Heart left ventricle (tissue), 16 donors: ENCODE data around the gene NCS1. TPM values are rescaled to one million over a fixed set of nuclear protein-coding genes. Genes with fewer than 3 reads are reported as not detected.

Experiments
- ATAC-seq, 4 donors: fragments of 200-7000 bp; cut with Tn5 transposase; one replicate each; pipeline ENCODE4 v1.9.1; 2020 to 2022; ENCODE audit warnings: moderate library complexity in 4 of 4, mild to moderate bottlenecking in 3 of 4, moderate number of reproducible peaks in 1 of 4
- DNase-seq, 5 donors: peaks; one replicate each; pipeline ENCODE4 v3.0.0-alpha.2; 2020
- H3K27ac ChIP-seq, 12 donors: fragments of 200-600 bp; sonication (generic) in 4 of 12; one replicate each; pipeline versions ENCODE4 v1.5.0 to v1.8.0; 2016 to 2022; ENCODE audit warnings: mild to moderate bottlenecking in 2 of 12
- H3K27me3 ChIP-seq, 9 donors: fragments of 200-600 bp; sonication (generic) in 2 of 9; one replicate each; pipeline versions ENCODE4 v1.5.1 to v1.8.0; 2016 to 2022; ENCODE audit warnings: mild to moderate bottlenecking in 3 of 9
- H3K36me3 ChIP-seq, 9 donors: fragments of 200-600 bp; sonication (generic) in 2 of 9; one replicate each; pipeline versions ENCODE4 v1.5.0 to v1.8.0; 2018 to 2022; ENCODE audit warnings: mild to moderate bottlenecking in 2 of 9
- H3K4me1 ChIP-seq, 12 donors: fragments of 200-600 bp; sonication (generic) in 4 of 12; one replicate each; pipeline versions ENCODE4 v1.5.0 to v1.8.0; 2016 to 2022; ENCODE audit warnings: mild to moderate bottlenecking in 3 of 12
- H3K4me3 ChIP-seq, 12 donors: fragments of 200-600 bp; sonication (generic) in 4 of 12; one replicate each; pipeline versions ENCODE4 v1.5.0 to v1.8.0; 2017 to 2022; ENCODE audit warnings: mild to moderate bottlenecking in 9 of 12, moderate library complexity in 4 of 12
- H3K9me3 ChIP-seq, 12 donors: fragments of 200-600 bp; sonication (generic) in 4 of 12; one replicate each; pipeline versions ENCODE4 v1.5.0 to v1.8.0; 2016 to 2022; ENCODE audit warnings: mild to moderate bottlenecking in 1 of 12
- POLR2A ChIP-seq, 2 donors: fragments of 450-650 bp; IDR thresholded peaks; one replicate each; pipeline ENCODE4 v1.6.1; 2017; ENCODE audit warnings: antibody characterized with exemption in 2 of 2, mild to moderate bottlenecking in 2 of 2, moderate library complexity in 2 of 2
- WGBS, 4 donors: extraction: QIAGEN DNeasy Blood & Tissue Kit in 2 of 4; methylation state at CpG; one replicate each; pipeline versions ENCODE4 v1.1.5 to v1.1.7; 2013 to 2018; 5-methylcytosine and 5-hydroxymethylcytosine counted together
- intact Hi-C, 10 donors: fragments of 100-400 bp; cut with DNase I; formaldehyde crosslinking; loops; one replicate each; pipeline versions ENCODE4 v1.11.1 to v1.14.2; 2022
- polyA plus RNA-seq, 2 donors: library from polyadenylated mRNA; stranded (reverse); fragments of 200-250 nt; gene quantifications; one replicate each; pipeline ENCODE4 v1.2.3, GENCODE V29; 2013
- total RNA-seq, 9 donors: library from RNA; depleted of rRNA in 2 of 9; stranded (reverse); fragments of >200 nt in 2 of 9; fragmentation: NEBNext Ultra II Directional in 3 of 9; extraction: Animal tissue kit (Norgen Biotek cat#: 25700) in 3 of 9; gene quantifications; one replicate each; pipeline versions ENCODE4 v1.1.0 to v1.2.4, GENCODE V29; 2016 to 2023
- TF ChIP-seq, protein P1 (sequence below), 12 donors: fragments of 200-600 bp; sonication (generic) in 4 of 12; IDR thresholded peaks; one replicate each; pipeline versions ENCODE4 v1.5.0 to v1.8.0; 2018 to 2022; ENCODE audit warnings: antibody characterized with exemption in 12 of 12, mild to moderate bottlenecking in 5 of 12
- donor health status: ischemic (EF 13 %, LVEDD 7.1; RV severe dilation, severe dysfunction).
- donor health status: healthy with polysubstance abuse.
- donor health status: DM: no; HTN: yes; CAD: no.
- donor health status: DM: no; HTN: no; CAD: no.
- donor health status: ischemic (EF 25% LVEDD 6.9; RV normal size, moderate dysfunction).
- donor health status: ischemic (EF 25% LVEDD 5.7; RV mildly dilated, moderate dysfunction).
- donor health status: healthy.
- donor health status: DM: yes; HTN: yes; CAD: no.
- donor health status: ischemic (EF 35%, LVEDD 5.7; RV mildly dilated, moderate dysfunction).
- donor health status: nonischemic (EF 11% LVEDD 7.7; RV severe dilation, severe dysfunction).
- donor health status: DM: yes; HTN: yes; CAD: no.
- donor health status: PGD.
- donor health status: ischemic (EF 29% LVEDD 5.4; RV normal size, mild dysfunction).
- donor health status: nonischemic (EF 23%, LVEDD 6.1; RV moderate dilation, normal function).

Gene NCS1
- total and polyA plus RNA-seq, 11 donors: 2.3 to 15.9 (median 9.4) TPM

- Histone ChIP-seq H3K4me3 (no peak overlapping the region), H3K36me3 (no peaks in the 10 kb centered on the region), H3K4me1 (peaks cover 0 to 32% (median 11%) of the 10 kb centered on the region in 12 donors), H3K27ac (peak overlapping the region in 1 of 12 donors; percentile 88), H3K27me3 (no peaks in the 10 kb centered on the region), H3K9me3 (no peaks in the 10 kb centered on the region)
- TF ChIP-seq, protein P1, sequence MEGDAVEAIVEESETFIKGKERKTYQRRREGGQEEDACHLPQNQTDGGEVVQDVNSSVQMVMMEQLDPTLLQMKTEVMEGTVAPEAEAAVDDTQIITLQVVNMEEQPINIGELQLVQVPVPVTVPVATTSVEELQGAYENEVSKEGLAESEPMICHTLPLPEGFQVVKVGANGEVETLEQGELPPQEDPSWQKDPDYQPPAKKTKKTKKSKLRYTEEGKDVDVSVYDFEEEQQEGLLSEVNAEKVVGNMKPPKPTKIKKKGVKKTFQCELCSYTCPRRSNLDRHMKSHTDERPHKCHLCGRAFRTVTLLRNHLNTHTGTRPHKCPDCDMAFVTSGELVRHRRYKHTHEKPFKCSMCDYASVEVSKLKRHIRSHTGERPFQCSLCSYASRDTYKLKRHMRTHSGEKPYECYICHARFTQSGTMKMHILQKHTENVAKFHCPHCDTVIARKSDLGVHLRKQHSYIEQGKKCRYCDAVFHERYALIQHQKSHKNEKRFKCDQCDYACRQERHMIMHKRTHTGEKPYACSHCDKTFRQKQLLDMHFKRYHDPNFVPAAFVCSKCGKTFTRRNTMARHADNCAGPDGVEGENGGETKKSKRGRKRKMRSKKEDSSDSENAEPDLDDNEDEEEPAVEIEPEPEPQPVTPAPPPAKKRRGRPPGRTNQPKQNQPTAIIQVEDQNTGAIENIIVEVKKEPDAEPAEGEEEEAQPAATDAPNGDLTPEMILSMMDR (IDR thresholded peaks at IDR 0.05): no peak
- TF ChIP-seq POLR2A (IDR thresholded peaks at IDR 0.05): no peak
- DNase-seq (no peak), ATAC-seq (no peak)
- intact Hi-C loops: no loop called here
- 92 to 93% (median 92%) methylated on average over 14 to 17 of the region's 17 CpGs for WGBS, 4 donors
Measured at GRCh38 chr9:130182381-130182909, 10.2 kb downstream of the NCS1 start.

GRCh38 chr9:130183133-130183762 is 11.0 kb downstream of the NCS1 start:
- no peaks in the 10 kb centered on the region for H3K27me3 ChIP-seq
- no peak for DNase-seq
- no peak overlapping the region for H3K4me3 ChIP-seq
- peak in 1 of 4 donors; percentile 46 for ATAC-seq
- no peaks in the 10 kb centered on the region for H3K9me3 ChIP-seq
- H3K4me1 ChIP-seq: peaks cover 0 to 35% (median 11%) of the 10 kb centered on the region in 12 donors
- intact Hi-C loops: no loop called here
- WGBS, 4 donors: 29 to 36% (median 33%) methylated on average over 2 to 7 of the region's 7 CpGs
- no peaks in the 10 kb centered on the region for H3K36me3 ChIP-seq
- peak overlapping the region in 5 of 12 donors; percentile 19 to 88 (median 31) for H3K27ac ChIP-seq
- TF ChIP-seq, protein P1 (IDR thresholded peaks at IDR 0.05): no peak
- no peak for TF ChIP-seq POLR2A (IDR thresholded peaks at IDR 0.05)

DNA sequence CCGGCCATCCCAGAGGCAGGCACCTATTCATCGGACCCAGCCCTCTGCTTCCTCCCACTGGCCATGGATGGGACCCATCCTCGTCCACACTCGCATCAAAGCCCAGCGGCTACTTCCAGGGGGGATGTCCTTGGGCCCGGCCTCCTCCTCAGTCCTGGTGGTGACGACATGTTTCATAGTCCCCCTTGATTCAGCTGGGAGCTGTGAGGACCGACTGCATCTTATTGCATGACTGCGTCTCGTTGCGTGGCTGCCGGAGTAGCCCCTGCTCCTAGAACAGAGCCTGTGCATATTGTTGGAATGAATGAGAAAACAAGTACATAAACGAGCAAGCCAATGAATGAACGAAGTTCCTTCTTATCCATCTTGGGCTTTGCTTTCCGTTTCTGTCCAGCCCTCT is 12.8 kb downstream of the NCS1 start:
- no peaks in the 10 kb centered on the region for H3K27me3 ChIP-seq
- ATAC-seq (no peak), DNase-seq (no peak)
- H3K27ac ChIP-seq: peak overlapping the region in 3 of 12 donors; percentile 39 to 88 (median 57)
- H3K36me3 ChIP-seq: no peaks in the 10 kb centered on the region
- no peak overlapping the region for H3K4me3 ChIP-seq
- WGBS, 4 donors: 65 to 73% (median 68%) methylated on average over 15 of the region's 15 CpGs
- intact Hi-C loops: loop anchor here in 1 of 10 donors (5.0 kb wide), 1 partner anchor 78 kb away; no protein-coding TSS in a partner anchor
- H3K4me1 ChIP-seq: peaks cover 0 to 35% (median 11%) of the 10 kb centered on the region in 12 donors
- TF ChIP-seq, protein P1 (IDR thresholded peaks at IDR 0.05): no peak
- no peak for TF ChIP-seq POLR2A (IDR thresholded peaks at IDR 0.05)
- H3K9me3 ChIP-seq: no peaks in the 10 kb centered on the region

DNA sequence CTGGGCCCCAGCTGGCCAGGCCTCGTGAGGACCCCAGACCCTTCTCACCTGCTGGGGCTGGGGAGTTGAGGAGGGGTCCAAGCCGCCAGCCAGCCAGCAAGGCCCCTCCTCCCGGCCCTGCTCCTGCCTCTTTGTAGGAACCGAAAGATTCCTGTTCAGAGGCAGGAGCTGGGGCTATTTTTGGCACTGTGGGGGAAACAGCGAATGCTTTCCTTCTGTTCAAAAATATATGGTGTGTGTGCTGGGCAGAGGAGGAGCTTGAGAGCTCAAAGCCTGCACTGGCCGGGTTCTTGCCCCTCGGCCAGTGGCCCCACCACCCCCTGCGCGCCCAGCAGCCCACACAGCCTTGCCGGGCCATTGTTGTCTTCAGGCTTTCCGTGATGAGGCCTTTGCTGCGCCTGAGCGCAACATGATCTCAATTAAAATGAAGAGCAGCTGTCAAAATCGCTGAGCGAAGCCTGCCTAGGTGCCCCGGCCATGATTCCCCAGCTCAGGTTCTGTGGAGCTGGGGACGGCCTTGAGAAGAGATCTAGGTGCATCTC is 13.4 kb downstream of the NCS1 start:
- Histone ChIP-seq H3K36me3 (no peaks in the 10 kb centered on the region), H3K27me3 (no peaks in the 10 kb centered on the region), H3K9me3 (no peaks in the 10 kb centered on the region), H3K4me3 (peak overlapping the region in 1 of 12 donors; percentile 14), H3K27ac (peak overlapping the region in 5 of 12 donors; percentile 3 to 88 (median 39)), H3K4me1 (peaks cover 0 to 35% (median 11%) of the 10 kb centered on the region in 12 donors)
- DNase-seq (no peak), ATAC-seq (peak in 1 of 4 donors; percentile 31)
- intact Hi-C loops: loop anchor here in 1 of 10 donors (5.0 kb wide), 1 partner anchor 78 kb away; no protein-coding TSS in a partner anchor
- WGBS, 4 donors: 39 to 43% (median 41%) methylated on average over 14 to 17 of the region's 17 CpGs
- no peak for TF ChIP-seq POLR2A (IDR thresholded peaks at IDR 0.05)
- TF ChIP-seq, protein P1 (IDR thresholded peaks at IDR 0.05): no peak
